Measurements from ENCODE around the gene TBC1D17. TPM values are rescaled to one million over a fixed set of nuclear protein-coding genes. Genes with fewer than 3 reads are reported as not detected.

The TBC1D17 gene
- 16.3 and 17.1 TPM in 2 replicates for total RNA-seq (ENCODE audit: low replicate concordance)

GRCh38 chr19:49877020-49877878, at the start of gene TBC1D17, which contains the start of gene AKT1S1:
TBC1D17 (plus strand) TSS chr19:49877702; CDS start chr19:49877724, 22 bp downstream.
AKT1S1 (minus strand) TSS chr19:49877355; CDS start chr19:49873295, 4,060 bp downstream.
- peak within 1 kb of the TSS; percentile 100 for H3K4me3 ChIP-seq (ENCODE audit: low read depth, low read length)
- no peak for TF ChIP-seq CTCF (IDR thresholded peaks at IDR 0.05; ENCODE audit: insufficient read depth, low read length)
- peak; percentile 100 for DNase-seq (ENCODE audit: low read depth)

GRCh38 chr19:49829200-49829599, 48.3 kb upstream of the TBC1D17 start:
- TF ChIP-seq CTCF (IDR thresholded peaks at IDR 0.05; ENCODE audit: insufficient read depth, low read length): no peak
- no peak for DNase-seq (ENCODE audit: low read depth)
- H3K4me3 ChIP-seq (ENCODE audit: low read depth, low read length): no peak overlapping the region

GRCh38 chr19:49829721-49830120, 47.8 kb upstream of the TBC1D17 start:
- no peak for TF ChIP-seq CTCF (IDR thresholded peaks at IDR 0.05; ENCODE audit: insufficient read depth, low read length)
- no peak for DNase-seq (ENCODE audit: low read depth)
- no peak overlapping the region for H3K4me3 ChIP-seq (ENCODE audit: low read depth, low read length)

- TF ChIP-seq CTCF (IDR thresholded peaks at IDR 0.05; ENCODE audit: insufficient read depth, low read length): no peak
- no peak overlapping the region for H3K4me3 ChIP-seq (ENCODE audit: low read depth, low read length)
- no peak for DNase-seq (ENCODE audit: low read depth)
Observed at GRCh38 chr19:49830766-49831165, 46.7 kb upstream of the TBC1D17 start.

GRCh38 chr19:49831592-49831991, 45.9 kb upstream of the TBC1D17 start:
- DNase-seq (ENCODE audit: low read depth): no peak
- H3K4me3 ChIP-seq (ENCODE audit: low read depth, low read length): no peak overlapping the region
- no peak for TF ChIP-seq CTCF (IDR thresholded peaks at IDR 0.05; ENCODE audit: insufficient read depth, low read length)

GRCh38 chr19:49832556-49832955, 44.9 kb upstream of the TBC1D17 start:
- no peak for TF ChIP-seq CTCF (IDR thresholded peaks at IDR 0.05; ENCODE audit: insufficient read depth, low read length)
- DNase-seq (ENCODE audit: low read depth): no peak
- H3K4me3 ChIP-seq (ENCODE audit: low read depth, low read length): no peak overlapping the region

All from fibroblast of the aortic adventitia (primary cell).